IPS-18a (cell line): Measurements from ENCODE around the gene AGBL4.

Source experiments
- H3K27ac ChIP-seq: one replicate; pipeline ENCODE4 v1.5.1; 2013; ENCODE audit warnings: low read length
- H3K27me3 ChIP-seq: one replicate; pipeline ENCODE4 v1.6.1; 2013; ENCODE audit warnings: mild to moderate bottlenecking, low read length; ENCODE audit not compliant: control insufficient read depth, insufficient read depth
- H3K36me3 ChIP-seq: one replicate; pipeline ENCODE4 v1.6.1; 2013; ENCODE audit warnings: low read depth, low read length; ENCODE audit not compliant: control insufficient read depth
- H3K4me1 ChIP-seq: one replicate; pipeline ENCODE4 v1.6.1; 2013; ENCODE audit warnings: low read depth, low read length; ENCODE audit not compliant: control insufficient read depth
- H3K4me3 ChIP-seq: one replicate; pipeline ENCODE4 v1.5.1; 2013; ENCODE audit warnings: low read length
- H3K9ac ChIP-seq: one replicate; pipeline ENCODE4 v1.6.1; 2013; ENCODE audit warnings: mild to moderate bottlenecking, low read length, moderate library complexity
- H3K9me3 ChIP-seq: one replicate; pipeline ENCODE4 v1.6.1; 2013; ENCODE audit warnings: low read depth, low read length; ENCODE audit not compliant: control insufficient read depth

The AGBL4 gene

DNA sequence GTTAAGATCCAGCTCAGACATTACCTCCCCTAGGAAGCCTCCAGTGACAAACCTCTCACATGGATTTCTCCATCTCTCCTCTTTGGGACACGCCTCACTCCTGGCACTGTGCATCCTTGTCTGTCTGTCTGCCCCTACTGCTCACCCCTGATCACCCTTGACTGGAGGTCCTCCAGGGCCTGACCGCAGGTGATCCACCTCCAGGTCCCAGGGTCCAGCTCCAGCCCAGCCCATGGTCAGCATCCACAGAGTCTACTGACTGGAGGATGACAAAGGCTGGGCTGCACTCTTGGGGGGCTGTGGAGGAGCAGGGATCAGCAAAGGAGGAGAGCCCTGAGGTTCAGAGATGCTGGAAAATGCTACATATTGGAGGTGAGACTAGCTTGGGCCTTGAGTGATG is 1312.8 kb downstream of the AGBL4 start:
- no peak overlapping the region for H3K27ac ChIP-seq
- H3K36me3 ChIP-seq, result no peaks in the 10 kb centered on the region
- peaks cover 13% of the 10 kb centered on the region for H3K4me1 ChIP-seq
- H3K27me3 ChIP-seq, result no peaks in the 10 kb centered on the region
- no peak overlapping the region for H3K9ac ChIP-seq
- H3K9me3 ChIP-seq, result no peaks in the 10 kb centered on the region
- no peak overlapping the region for H3K4me3 ChIP-seq

DNA sequence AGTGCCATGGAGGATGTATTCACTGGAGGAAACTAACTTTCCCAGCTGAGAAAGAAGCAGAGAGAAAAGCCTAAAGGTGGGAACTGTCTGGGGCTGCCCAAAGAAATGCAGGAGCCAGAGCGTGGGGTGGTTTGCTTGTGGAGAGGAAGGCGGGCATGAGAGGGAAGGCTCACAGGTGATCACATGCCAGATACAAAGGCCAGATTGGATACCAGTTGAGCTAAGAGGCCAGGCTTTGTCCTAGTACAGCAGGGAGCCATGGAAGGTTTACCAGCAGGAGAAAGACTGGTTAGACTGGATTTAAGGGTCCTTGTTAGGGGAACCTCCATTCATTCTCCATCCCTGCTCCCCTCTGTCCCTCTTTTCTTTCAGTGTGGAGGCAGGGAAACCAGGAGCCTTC is 1313.4 kb downstream of the AGBL4 start:
- no peak overlapping the region for H3K27ac ChIP-seq
- peaks cover 13% of the 10 kb centered on the region for H3K4me1 ChIP-seq
- no peaks in the 10 kb centered on the region for H3K27me3 ChIP-seq
- H3K4me3 ChIP-seq, result no peak overlapping the region
- H3K9me3 ChIP-seq, result no peaks in the 10 kb centered on the region
- no peaks in the 10 kb centered on the region for H3K36me3 ChIP-seq
- peak overlapping the region; percentile 34 for H3K9ac ChIP-seq

DNA sequence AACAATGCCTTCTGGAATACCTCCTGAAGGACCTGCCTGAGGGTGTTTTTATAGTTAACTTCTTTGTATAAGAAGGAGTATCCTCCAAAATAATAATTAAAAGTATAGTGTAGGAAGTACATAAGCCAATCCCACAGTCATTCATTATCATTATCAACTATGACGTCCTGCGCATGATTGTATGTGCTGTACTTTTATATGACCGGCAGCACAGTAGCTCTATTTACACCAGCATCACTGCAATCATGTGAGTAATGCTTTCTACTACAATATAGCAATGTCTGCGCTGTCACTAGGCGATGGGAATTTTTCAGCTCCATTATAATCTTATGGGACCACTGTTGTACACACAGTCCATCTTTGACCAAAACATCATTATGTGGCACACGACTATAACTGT is 1319.0 kb downstream of the AGBL4 start:
- no peaks in the 10 kb centered on the region for H3K9me3 ChIP-seq
- H3K36me3 ChIP-seq, result no peaks in the 10 kb centered on the region
- H3K27ac ChIP-seq, result no peak overlapping the region
- no peaks in the 10 kb centered on the region for H3K27me3 ChIP-seq
- H3K4me1 ChIP-seq, result peaks cover 1% of the 10 kb centered on the region
- no peak overlapping the region for H3K4me3 ChIP-seq
- no peak overlapping the region for H3K9ac ChIP-seq

DNA sequence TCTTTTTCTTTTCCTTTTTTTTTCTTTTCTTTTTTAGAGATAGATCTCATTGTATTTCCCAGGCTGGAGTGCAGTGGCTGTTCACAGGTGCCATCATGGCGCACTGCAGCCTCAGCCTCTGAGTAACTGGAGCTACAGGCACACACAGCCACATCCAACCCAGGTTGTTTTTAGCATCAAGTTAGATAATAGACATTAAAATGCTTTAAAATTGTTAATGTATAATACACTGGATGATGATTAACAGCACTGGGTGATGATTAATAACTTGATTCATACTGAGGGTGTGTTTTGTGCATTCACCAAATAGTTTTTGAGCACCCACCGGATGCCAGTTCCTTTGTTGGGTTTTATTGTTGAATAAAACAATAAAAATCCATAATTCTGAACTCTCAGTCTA is 1322.3 kb downstream of the AGBL4 start:
- no peak overlapping the region for H3K4me3 ChIP-seq
- H3K27me3 ChIP-seq, result no peaks in the 10 kb centered on the region
- no peak overlapping the region for H3K9ac ChIP-seq
- no peaks in the 10 kb centered on the region for H3K9me3 ChIP-seq
- no peak overlapping the region for H3K27ac ChIP-seq
- H3K4me1 ChIP-seq, result no peaks in the 10 kb centered on the region
- H3K36me3 ChIP-seq, result no peaks in the 10 kb centered on the region

DNA sequence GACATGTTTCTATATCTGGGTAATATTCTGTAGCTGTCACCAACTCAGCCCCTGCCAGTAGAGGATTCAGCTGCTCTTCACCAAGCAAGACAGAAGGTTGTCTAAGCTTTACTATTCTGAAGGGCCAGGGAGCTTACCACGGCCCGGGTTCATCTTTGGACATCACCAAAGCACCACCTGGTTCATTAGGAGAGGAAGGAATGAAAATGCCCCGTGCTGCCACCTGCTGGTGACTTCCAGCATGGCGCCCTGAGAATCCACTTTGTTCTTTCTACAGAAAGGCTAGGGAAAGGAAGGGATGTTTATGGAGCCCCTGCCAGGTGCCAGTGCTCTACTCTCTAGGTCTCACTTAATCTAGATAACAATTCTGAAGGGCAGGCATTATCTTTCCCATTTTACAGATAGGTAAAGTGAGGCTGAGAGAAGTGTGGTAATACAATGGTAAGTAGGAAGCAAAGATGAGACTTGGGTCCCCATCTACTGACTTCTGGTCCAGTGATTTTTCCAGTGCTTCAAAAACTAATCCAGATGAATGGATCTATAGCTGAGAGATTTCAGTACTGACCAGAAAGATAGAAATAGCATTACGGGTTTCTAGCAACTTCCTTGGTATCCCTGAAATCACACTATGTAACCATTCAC is 1326.6 kb downstream of the AGBL4 start:
- no peak overlapping the region for H3K4me3 ChIP-seq

DNA sequence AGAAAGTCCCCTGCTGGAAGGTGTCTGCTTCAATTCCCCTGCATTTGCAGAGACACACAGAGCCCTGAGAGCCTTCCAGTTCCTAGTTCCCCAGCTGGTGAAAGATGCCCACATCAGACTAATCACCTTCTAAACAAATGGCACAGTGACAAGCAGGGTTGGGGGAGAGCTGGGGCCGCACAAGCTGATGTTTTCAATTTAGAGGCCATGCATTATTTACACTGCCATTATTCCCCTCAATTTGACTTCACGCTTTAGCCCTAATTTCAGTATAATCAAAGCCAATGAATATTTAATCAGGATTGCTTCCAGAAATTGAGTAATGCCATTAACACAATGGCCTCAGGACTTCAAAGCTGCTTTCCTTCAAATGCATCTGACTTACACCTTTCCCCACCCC is 1328.6 kb downstream of the AGBL4 start:
- H3K27ac ChIP-seq, result no peak overlapping the region
- no peak overlapping the region for H3K9ac ChIP-seq
- H3K4me1 ChIP-seq, result no peaks in the 10 kb centered on the region
- H3K9me3 ChIP-seq, result no peaks in the 10 kb centered on the region
- H3K4me3 ChIP-seq, result no peak overlapping the region
- no peaks in the 10 kb centered on the region for H3K27me3 ChIP-seq
- H3K36me3 ChIP-seq, result no peaks in the 10 kb centered on the region

More for the DNA sequence above, 1326.6 kb downstream of the AGBL4 start:
- no peaks in the 10 kb centered on the region for H3K4me1 ChIP-seq
- no peak overlapping the region for H3K9ac ChIP-seq
- no peaks in the 10 kb centered on the region for H3K27me3 ChIP-seq
- H3K9me3 ChIP-seq, result no peaks in the 10 kb centered on the region
- no peaks in the 10 kb centered on the region for H3K36me3 ChIP-seq
- H3K27ac ChIP-seq, result no peak overlapping the region

DNA sequence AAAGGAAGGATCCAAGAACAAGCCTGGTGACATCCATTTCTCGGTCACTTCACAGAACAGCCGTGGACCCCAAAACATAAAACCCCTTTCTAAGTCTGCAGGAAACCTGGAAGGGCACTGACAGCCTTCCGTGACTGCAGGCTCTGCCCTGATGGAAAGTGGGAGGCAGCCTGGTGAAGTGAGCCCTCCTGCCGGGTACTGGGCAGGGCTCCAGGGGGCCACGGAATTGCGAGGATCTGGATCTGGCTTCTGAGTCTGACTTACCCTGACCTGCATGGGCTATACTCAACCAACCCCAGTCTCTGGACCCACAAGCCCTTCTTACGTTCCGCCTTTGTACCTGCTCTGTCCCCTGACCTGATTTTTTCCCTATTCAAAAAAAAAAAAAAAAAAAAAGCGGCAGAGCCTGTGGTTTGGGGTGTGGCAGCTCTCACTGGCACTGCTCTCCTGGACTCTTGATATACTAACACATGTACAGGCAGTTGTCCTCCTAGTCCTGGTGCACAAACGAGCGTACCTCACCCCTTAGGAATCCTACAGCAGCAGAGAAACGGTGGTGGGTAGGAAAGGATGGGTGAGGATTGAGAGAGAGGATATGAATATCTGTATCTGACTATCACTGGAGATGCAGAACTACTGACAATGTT is 1330.0 kb downstream of the AGBL4 start:
- Histone ChIP-seq H3K4me3 (no peak overlapping the region), H3K4me1 (no peaks in the 10 kb centered on the region), H3K36me3 (no peaks in the 10 kb centered on the region), H3K27me3 (no peaks in the 10 kb centered on the region), H3K9ac (no peak overlapping the region), H3K27ac (no peak overlapping the region), H3K9me3 (no peaks in the 10 kb centered on the region)

DNA sequence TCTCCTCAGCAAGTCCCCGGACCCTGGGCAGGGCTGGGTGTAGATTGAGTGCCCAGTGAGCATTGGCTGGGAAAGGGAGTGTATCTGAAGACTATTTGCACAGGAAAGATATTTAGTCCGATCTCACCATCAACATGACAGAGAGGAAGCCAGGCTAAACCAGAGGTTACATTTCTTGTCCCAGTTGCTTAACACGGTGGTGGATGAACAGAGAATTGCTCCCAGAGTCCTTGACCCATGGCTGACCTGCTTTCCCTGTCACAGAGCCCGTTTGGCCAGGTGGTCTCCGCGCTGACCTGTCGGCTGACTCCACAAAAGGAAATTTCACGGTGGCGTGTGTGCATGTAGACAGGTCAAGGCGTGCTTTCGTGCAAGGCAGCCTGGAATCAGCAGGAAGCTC is 1330.6 kb downstream of the AGBL4 start:
- Histone ChIP-seq H3K9me3 (no peaks in the 10 kb centered on the region), H3K27ac (no peak overlapping the region), H3K27me3 (no peaks in the 10 kb centered on the region), H3K9ac (no peak overlapping the region), H3K4me1 (no peaks in the 10 kb centered on the region), H3K4me3 (no peak overlapping the region), H3K36me3 (no peaks in the 10 kb centered on the region)

DNA sequence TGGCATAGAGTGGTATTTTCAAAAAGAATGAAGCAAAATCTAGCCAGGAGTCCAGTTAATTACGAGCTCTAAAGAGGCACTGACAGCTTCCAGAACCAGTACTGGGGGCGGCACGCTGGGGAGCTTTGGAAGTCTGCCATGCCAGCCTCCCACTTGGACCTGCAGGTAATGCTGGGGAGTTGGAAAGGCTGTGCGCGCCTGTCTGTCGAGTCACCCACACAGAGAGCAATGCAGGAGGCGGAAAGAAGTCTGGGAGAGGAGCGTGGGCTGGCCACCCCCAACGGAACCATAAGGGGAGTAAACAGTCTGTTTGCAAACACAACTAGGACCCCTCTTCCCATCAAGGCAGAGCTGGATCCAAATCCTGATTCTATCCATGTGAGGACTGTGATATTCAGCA is 1331.5 kb downstream of the AGBL4 start:
- no peak overlapping the region for H3K9ac ChIP-seq
- no peaks in the 10 kb centered on the region for H3K27me3 ChIP-seq
- no peaks in the 10 kb centered on the region for H3K36me3 ChIP-seq
- H3K4me3 ChIP-seq, result no peak overlapping the region
- H3K27ac ChIP-seq, result no peak overlapping the region
- H3K4me1 ChIP-seq, result no peaks in the 10 kb centered on the region
- H3K9me3 ChIP-seq, result no peaks in the 10 kb centered on the region

DNA sequence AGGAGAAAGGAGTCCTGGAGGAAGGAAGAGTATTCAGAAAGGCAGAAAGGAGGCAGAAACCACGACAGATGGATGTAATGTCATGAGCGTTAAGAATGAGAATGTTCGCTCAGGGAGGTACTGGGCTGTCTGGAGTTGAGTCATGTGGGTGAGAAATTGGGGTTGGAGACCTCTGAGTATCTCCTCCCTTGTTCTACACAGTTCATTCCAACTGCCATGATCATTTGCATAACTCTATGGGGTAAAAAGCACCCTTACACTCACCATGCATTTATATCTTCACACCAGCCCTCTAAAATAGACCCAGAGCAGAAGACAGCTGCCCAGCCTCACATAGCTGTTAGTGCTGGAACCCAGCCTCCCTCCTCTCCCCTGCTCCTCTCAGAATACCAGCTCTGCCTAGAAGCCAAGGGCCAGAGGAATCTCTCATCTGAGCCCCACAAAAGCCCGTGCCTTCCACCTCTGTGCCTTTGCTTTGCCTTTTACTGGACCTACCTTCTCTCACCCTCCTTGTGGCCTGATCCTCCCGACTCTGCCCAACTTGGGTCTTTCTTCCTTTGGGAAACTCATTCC is 1332.2 kb downstream of the AGBL4 start:
- no peaks in the 10 kb centered on the region for H3K9me3 ChIP-seq
- no peaks in the 10 kb centered on the region for H3K36me3 ChIP-seq
- H3K27me3 ChIP-seq, result no peaks in the 10 kb centered on the region
- H3K4me3 ChIP-seq, result no peak overlapping the region
- no peak overlapping the region for H3K27ac ChIP-seq
- no peaks in the 10 kb centered on the region for H3K4me1 ChIP-seq
- no peak overlapping the region for H3K9ac ChIP-seq

DNA sequence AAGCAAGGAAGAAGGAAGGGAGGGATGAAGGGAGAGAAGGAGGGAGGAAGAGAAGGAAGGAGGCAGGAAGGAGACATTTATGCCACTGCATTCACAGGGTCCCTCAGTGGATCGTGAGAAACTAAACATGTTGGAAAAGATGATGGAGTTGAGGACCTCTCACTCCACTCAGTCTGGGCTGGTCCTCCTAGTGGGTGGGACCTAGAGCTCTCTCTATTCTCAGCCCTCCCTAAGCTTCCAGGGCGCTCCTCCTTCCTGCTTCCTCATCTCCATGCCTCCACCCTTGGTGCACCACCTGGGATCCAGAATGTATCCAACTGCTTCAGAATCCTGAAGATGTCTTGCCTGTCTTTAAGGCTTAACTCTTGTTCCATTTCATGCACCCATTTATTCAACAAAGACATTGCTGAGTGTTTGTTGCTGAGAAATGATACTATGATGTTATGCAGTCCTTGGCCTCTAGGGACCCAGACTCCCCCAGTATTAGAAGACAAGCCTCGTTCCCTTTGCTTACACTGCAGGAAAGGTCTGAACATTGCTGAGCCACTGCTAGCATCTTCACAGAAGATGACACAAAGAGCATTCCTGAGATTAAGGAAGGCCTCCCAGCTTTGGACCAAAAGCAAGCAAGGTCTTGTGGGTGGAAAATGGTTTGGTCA is 1335.5 kb downstream of the AGBL4 start:
- H3K27me3 ChIP-seq, result no peaks in the 10 kb centered on the region
- H3K27ac ChIP-seq, result no peak overlapping the region
- no peaks in the 10 kb centered on the region for H3K36me3 ChIP-seq
- no peaks in the 10 kb centered on the region for H3K9me3 ChIP-seq
- no peak overlapping the region for H3K4me3 ChIP-seq
- H3K4me1 ChIP-seq, result no peaks in the 10 kb centered on the region
- no peak overlapping the region for H3K9ac ChIP-seq
